ENCODE data around the gene WDR91.

- TF ChIP-seq EZH2 (IDR thresholded peaks at IDR 0.05; ENCODE audit: low read length, missing control alignments) = no peak
- TF ChIP-seq CTCF (conservative IDR thresholded peaks at IDR 0.05 in 1 of 2, IDR thresholded peaks at IDR 0.05 in 1 of 2; ENCODE audit: low read depth in 1 of 2, low read length in 2 of 2) = no peak
These were observed 50.3 kb downstream of the WDR91 start for GRCh38 chr7:135160858-135161653.
